GM12875 (cell line): Measurements from ENCODE around the gene FAM111A.
A peak's percentile ranks its signal among the peaks of the same experiment; 100 is the strongest.

ENCODE experiments used
- H3K4me3 ChIP-seq: one replicate; pipeline ENCODE4 v1.5.1; 2011; ENCODE audit warnings: low read depth, low read length, control low read depth
- TF ChIP-seq, protein P1 (sequence below): IDR thresholded peaks from 2 replicates; pipeline ENCODE4 v1.5.1; 2011; ENCODE audit warnings: low read depth, mild to moderate bottlenecking, control low read depth, inconsistent platforms, low read length, moderate library complexity, borderline replicate concordance; ENCODE audit not compliant: insufficient read depth

The FAM111A gene

GRCh38 chr11:59182457-59183151 is 39.9 kb downstream of the FAM111A start:
- TF ChIP-seq, protein P1, sequence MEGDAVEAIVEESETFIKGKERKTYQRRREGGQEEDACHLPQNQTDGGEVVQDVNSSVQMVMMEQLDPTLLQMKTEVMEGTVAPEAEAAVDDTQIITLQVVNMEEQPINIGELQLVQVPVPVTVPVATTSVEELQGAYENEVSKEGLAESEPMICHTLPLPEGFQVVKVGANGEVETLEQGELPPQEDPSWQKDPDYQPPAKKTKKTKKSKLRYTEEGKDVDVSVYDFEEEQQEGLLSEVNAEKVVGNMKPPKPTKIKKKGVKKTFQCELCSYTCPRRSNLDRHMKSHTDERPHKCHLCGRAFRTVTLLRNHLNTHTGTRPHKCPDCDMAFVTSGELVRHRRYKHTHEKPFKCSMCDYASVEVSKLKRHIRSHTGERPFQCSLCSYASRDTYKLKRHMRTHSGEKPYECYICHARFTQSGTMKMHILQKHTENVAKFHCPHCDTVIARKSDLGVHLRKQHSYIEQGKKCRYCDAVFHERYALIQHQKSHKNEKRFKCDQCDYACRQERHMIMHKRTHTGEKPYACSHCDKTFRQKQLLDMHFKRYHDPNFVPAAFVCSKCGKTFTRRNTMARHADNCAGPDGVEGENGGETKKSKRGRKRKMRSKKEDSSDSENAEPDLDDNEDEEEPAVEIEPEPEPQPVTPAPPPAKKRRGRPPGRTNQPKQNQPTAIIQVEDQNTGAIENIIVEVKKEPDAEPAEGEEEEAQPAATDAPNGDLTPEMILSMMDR = peak; percentile 69; the same call in 1 of the 2 replicates
- H3K4me3 ChIP-seq = no peak overlapping the region

- TF ChIP-seq, protein P1 = no peak
These were observed 41.1 kb downstream of the FAM111A start for GRCh38 chr11:59183771-59184170.

GRCh38 chr11:59184691-59185339 is 42.2 kb downstream of the FAM111A start:
- no peak overlapping the region for H3K4me3 ChIP-seq
- TF ChIP-seq, protein P1 = no peak

More at GRCh38 chr11:59183771-59184170, 41.1 kb downstream of the FAM111A start:
- H3K4me3 ChIP-seq = no peak overlapping the region

DNA sequence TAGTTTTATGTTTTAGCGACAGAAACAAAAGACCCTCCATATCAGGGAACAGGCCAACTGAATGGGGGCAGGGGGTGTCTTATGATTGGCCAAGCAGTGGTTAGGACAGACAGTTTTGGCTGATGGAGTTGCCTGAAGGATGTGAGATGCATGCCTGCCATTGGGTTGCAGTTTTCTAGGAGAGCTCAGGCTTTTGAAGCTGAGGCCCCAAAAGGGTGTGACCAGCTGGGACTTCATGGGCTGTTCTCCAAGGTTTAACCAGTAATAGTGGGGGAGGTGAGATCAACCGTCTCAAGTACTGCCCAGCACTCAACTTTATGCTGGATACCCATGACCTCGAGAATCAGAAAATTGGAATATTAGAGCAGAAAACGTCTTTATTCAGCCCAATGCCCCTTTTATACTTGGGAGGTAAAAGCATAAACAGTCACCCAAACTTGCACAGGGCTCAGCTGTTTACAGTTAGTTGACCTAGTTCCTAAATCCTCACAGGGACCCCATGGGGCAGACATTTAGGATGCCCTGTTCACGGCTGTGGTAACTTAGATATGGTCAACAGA is 42.8 kb downstream of the FAM111A start:
- TF ChIP-seq, protein P1 = no peak
- H3K4me3 ChIP-seq = no peak overlapping the region

- H3K4me3 ChIP-seq = no peak overlapping the region
- TF ChIP-seq, protein P1 = peak; percentile 90
These were observed 43.5 kb downstream of the FAM111A start for GRCh38 chr11:59186130-59186594.

DNA sequence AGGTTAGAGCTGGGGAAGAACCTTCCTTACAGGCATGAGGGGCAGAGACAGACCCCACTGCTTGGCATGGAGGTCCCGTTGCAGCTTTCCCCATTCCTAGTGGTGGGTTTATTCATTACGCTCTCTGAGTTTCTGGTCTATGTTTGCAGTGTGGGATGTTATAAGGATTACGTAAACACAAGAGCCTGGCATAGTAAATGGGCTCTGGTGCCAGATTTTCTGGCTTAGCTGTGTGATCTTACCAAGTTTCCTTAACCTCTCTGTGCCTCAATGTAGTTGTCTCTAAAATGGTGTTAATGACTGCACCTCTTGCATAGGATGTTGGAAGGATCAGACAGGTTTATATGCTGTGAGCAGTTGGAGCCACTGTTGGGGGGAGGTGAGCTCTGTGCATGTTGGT is 44.4 kb downstream of the FAM111A start:
- H3K4me3 ChIP-seq = no peak overlapping the region
- TF ChIP-seq, protein P1 = no peak
